HCT116 (cell line): ENCODE data around the gene SRP54. TPM values are rescaled to one million over a fixed set of nuclear protein-coding genes. Genes with fewer than 3 reads are reported as not detected.

Source experiments
- ATAC-seq: fragments of 200-7000 bp; cut with Tn5 transposase; 2 replicates; pipeline ENCODE4 v1.9.1; 2020; ENCODE audit warnings: mild to moderate bottlenecking, moderate library complexity
- BruUV-seq: library from RNA; stranded (reverse); fragments of 400-500 nt; replicated peaks from 2 replicates; lab custom pipeline; 2021; lab: Mats Ljungman, UMichigan
- CTCF ChIA-PET: fragments of 300-600 bp; sonication (Branson Sonifier 250); formaldehyde crosslinking; loops from one replicate; lab custom pipeline; 2021; ENCODE audit warnings: antibody characterized with exemption; lab: Charles Lee
- POLR2A ChIA-PET: fragments of 300-600, 350-600 bp; sonication (Branson Sonifier 250); formaldehyde crosslinking; loops from one replicate; lab custom pipeline; 2021; ENCODE audit warnings: antibody characterized with exemption; lab: Charles Lee
- RAD21 ChIA-PET, 2 experiments: fragments of 300-600 bp; sonication (Branson Sonifier 250); formaldehyde crosslinking; loops; one replicate each; lab custom pipeline; 2023; ENCODE audit warnings: low total read pairs in 2 of 2; ENCODE audit not compliant: uncharacterized antibody in 2 of 2, unreplicated experiment in 2 of 2, low non-redundant PET in 1 of 2; lab: Charles Lee
- DNase-seq: peaks from one replicate; pipeline ENCODE4 v3.0.0-alpha.2; 2010; ENCODE audit warnings: low read depth, low spot score
- H2AFZ ChIP-seq: fragments of 200-600 bp; shearing (Covaris generic), sonication (generic); 2 replicates; pipeline ENCODE4 v1.6.1; 2017; ENCODE audit warnings: low read depth, mixed run types, mixed read lengths, antibody characterized with exemption, low read length; ENCODE audit not compliant: poor library complexity, severe bottlenecking
- H3K27ac ChIP-seq: 2 replicates; pipeline ENCODE4 v1.5.1; 2012; ENCODE audit warnings: low read depth, low read length
- H3K27me3 ChIP-seq: fragments of 200-600 bp; sonication (generic); 2 replicates; pipeline ENCODE4 v1.6.1; 2016; ENCODE audit warnings: mixed run types, low read length, mixed read lengths; ENCODE audit not compliant: insufficient read depth
- H3K36me3 ChIP-seq, 2 experiments: fragments of 200-500 bp in 1 of 2; fragments of 200-600 bp in 1 of 2; sonication (Bioruptor generic) in 1 of 2; sonication (generic) in 1 of 2; 2 replicates each; pipeline versions ENCODE4 v1.5.1 to v1.6.1; 2014 to 2016; ENCODE audit warnings: low read length in 2 of 2, inconsistent platforms in 1 of 2, mixed read lengths in 1 of 2, mixed run types in 1 of 2; ENCODE audit not compliant: insufficient read depth in 2 of 2, control insufficient read depth in 1 of 2
- H3K4me1 ChIP-seq, 2 experiments: fragments of 200-600 bp in 1 of 2; sonication (generic) in 1 of 2; 2 replicates each; pipeline versions ENCODE4 v1.5.1 to v1.6.1; 2012 to 2017; ENCODE audit warnings: low read length in 2 of 2, inconsistent platforms in 1 of 2, mild to moderate bottlenecking in 1 of 2, mixed read lengths in 1 of 2, mixed run types in 1 of 2, moderate library complexity in 1 of 2; ENCODE audit not compliant: insufficient read depth in 2 of 2, control insufficient read depth in 1 of 2
- H3K4me2 ChIP-seq: fragments of 200-600 bp; sonication (generic); 2 replicates; pipeline ENCODE4 v1.6.1; 2017; ENCODE audit warnings: mixed run types, low read length, mixed read lengths
- H3K4me3 ChIP-seq, 2 experiments: fragments of 200-600 bp in 1 of 2; sonication (generic) in 1 of 2; replicated peaks in 1 of 2; 2 replicates each; pipeline ENCODE4 v1.5.1; 2011 to 2016; ENCODE audit warnings: low read length in 2 of 2, control low read depth in 1 of 2, low read depth in 1 of 2, mild to moderate bottlenecking in 1 of 2, mixed read lengths in 1 of 2, mixed run types in 1 of 2
- H3K79me2 ChIP-seq: fragments of 200-600 bp; sonication (generic); 2 replicates; pipeline ENCODE4 v1.6.1; 2017; ENCODE audit warnings: mild to moderate bottlenecking, mixed run types, low read length, moderate library complexity, mixed read lengths; ENCODE audit not compliant: insufficient read depth
- H3K9ac ChIP-seq: fragments of 200-600 bp; sonication (generic); 2 replicates; pipeline ENCODE4 v1.6.1; 2016; ENCODE audit warnings: low read length, mixed read lengths
- H3K9me2 ChIP-seq: fragments of 200-600 bp; sonication (generic), shearing (Covaris generic); 2 replicates; pipeline ENCODE4 v1.6.1; 2017; ENCODE audit warnings: mixed run types, mild to moderate bottlenecking, moderate library complexity; ENCODE audit not compliant: insufficient read depth
- H3K9me3 ChIP-seq, 2 experiments: fragments of 200-500 bp in 1 of 2; fragments of 200-600 bp in 1 of 2; sonication (Bioruptor generic) in 1 of 2; sonication (generic) in 1 of 2; 2 replicates each; pipeline ENCODE4 v1.6.1; 2014 to 2017; ENCODE audit warnings: low read length in 2 of 2, mixed read lengths in 2 of 2, inconsistent platforms in 1 of 2, low read depth in 1 of 2, mild to moderate bottlenecking in 1 of 2, mixed run types in 1 of 2, moderate library complexity in 1 of 2; ENCODE audit not compliant: control insufficient read depth in 1 of 2, insufficient read depth in 1 of 2
- H4K20me1 ChIP-seq: fragments of 200-600 bp; sonication (generic), shearing (Covaris generic); 2 replicates; pipeline ENCODE4 v1.6.1; 2017; ENCODE audit warnings: mixed run types, mild to moderate bottlenecking, moderate library complexity; ENCODE audit not compliant: insufficient read depth
- CBX3 ChIP-seq: IDR thresholded peaks from 2 replicates; pipeline ENCODE4 v1.6.1; 2012; ENCODE audit warnings: low read depth
- CEBPB ChIP-seq: IDR thresholded peaks from 2 replicates; pipeline ENCODE4 v1.6.1; 2012; ENCODE audit warnings: low read depth
- EGR1 ChIP-seq: IDR thresholded peaks from 2 replicates; pipeline ENCODE4 v1.6.1; 2012; ENCODE audit warnings: low read depth
- ELF1 ChIP-seq: IDR thresholded peaks from 2 replicates; pipeline ENCODE4 v1.6.1; 2012; ENCODE audit warnings: low read depth, borderline replicate concordance
- EZH2phosphoT487 ChIP-seq: fragments of 200-600 bp; IDR thresholded peaks from 2 replicates; pipeline ENCODE4 v1.6.1; 2018; ENCODE audit warnings: antibody characterized with exemption, borderline replicate concordance
- POLR2AphosphoS5 ChIP-seq: IDR thresholded peaks from 2 replicates; pipeline ENCODE4 v1.6.1; 2011; ENCODE audit warnings: mild to moderate bottlenecking, low read depth, low read length, moderate library complexity
- RAD21 ChIP-seq: IDR thresholded peaks from 2 replicates; pipeline ENCODE4 v1.6.1; 2012; ENCODE audit warnings: low read depth, mild to moderate bottlenecking
- SP1 ChIP-seq: IDR thresholded peaks from 2 replicates; pipeline ENCODE4 v1.6.1; 2012; ENCODE audit warnings: low read depth
- SRF ChIP-seq: IDR thresholded peaks from 2 replicates; pipeline ENCODE4 v1.6.1; 2012; ENCODE audit warnings: low read depth
- YY1 ChIP-seq: IDR thresholded peaks from 2 replicates; pipeline ENCODE4 v1.6.1; 2011; ENCODE audit warnings: low read length, low read depth, moderate library complexity, mild to moderate bottlenecking; ENCODE audit not compliant: insufficient replicate concordance; ENCODE audit errors: extremely low read depth
- ZBTB33 ChIP-seq: IDR thresholded peaks from 2 replicates; pipeline ENCODE4 v1.6.1; 2011; ENCODE audit warnings: mild to moderate bottlenecking, low read length, moderate library complexity; ENCODE audit not compliant: insufficient replicate concordance; ENCODE audit errors: extremely low read depth
- ZFX ChIP-seq: fragments of 450-650 bp; IDR thresholded peaks from 2 replicates; pipeline ENCODE4 v1.6.1; 2017
- intact Hi-C: fragments of 100-400 bp; cut with micrococcal nuclease; formaldehyde crosslinking; loops from 2 replicates; pipeline ENCODE4 v1.10.0; 2022
- total RNA-seq: library from RNA; stranded (reverse); gene quantifications from one replicate; pipeline ENCODE4 v1.2.1, GENCODE V29; 2021; ENCODE audit not compliant: unreplicated experiment
- TF ChIP-seq, protein P1 (sequence below): IDR thresholded peaks from 2 replicates; pipeline ENCODE4 v1.6.1; 2012

The SRP54 gene
- total RNA-seq, 1 experiment from 2014 or later: 53.0 TPM

GRCh38 chr14:35020713-35021112 lies 37.9 kb downstream of the SRP54 start:
- no peak for TF ChIP-seq POLR2AphosphoS5
- no peak for TF ChIP-seq ZFX
- TF ChIP-seq, protein P1, sequence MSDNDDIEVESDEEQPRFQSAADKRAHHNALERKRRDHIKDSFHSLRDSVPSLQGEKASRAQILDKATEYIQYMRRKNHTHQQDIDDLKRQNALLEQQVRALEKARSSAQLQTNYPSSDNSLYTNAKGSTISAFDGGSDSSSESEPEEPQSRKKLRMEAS: no peak
- TF ChIP-seq ELF1: no peak
- TF ChIP-seq SRF: no peak
- TF ChIP-seq ZBTB33: no peak
- no peak for TF ChIP-seq CBX3
- no peak for TF ChIP-seq CEBPB
- TF ChIP-seq RAD21: no peak
- TF ChIP-seq YY1: no peak
- no peak for TF ChIP-seq EGR1
- no peak for TF ChIP-seq EZH2phosphoT487
- no peak for TF ChIP-seq SP1
- DNase-seq (no peak), ATAC-seq (no peak)
- Histone ChIP-seq H3K4me3 (no peak overlapping the region), H3K79me2 (no peaks in the 10 kb centered on the region), H3K9ac (no peak overlapping the region), H3K27me3 (no peaks in the 10 kb centered on the region), H2AFZ (no peak overlapping the region), H4K20me1 (no peaks in the 10 kb centered on the region), H3K4me1 (no peaks in the 10 kb centered on the region), H3K4me2 (no peak overlapping the region), H3K36me3 (peaks cover 27% of the 10 kb centered on the region in 2 experiments), H3K27ac (no peak overlapping the region), H3K9me3 (no peaks in the 10 kb centered on the region), H3K9me2 (no peaks in the 10 kb centered on the region)
- ChIA-PET RAD21 (no interaction called here), POLR2A (no interaction called here), CTCF (no interaction called here)
- no TSS peak for BruUV-seq
- intact Hi-C loops: no loop called here
